GM12865 (cell line): Measurements from ENCODE around the gene ZNF576.

Experiments
- DNase-seq: peaks from one replicate; pipeline ENCODE4 v3.0.0; 2010; ENCODE audit warnings: low read depth
- H3K4me3 ChIP-seq: 2 replicates; pipeline ENCODE4 v1.5.1; 2011; ENCODE audit warnings: mild to moderate bottlenecking, low read depth, low read length, control low read depth
- CTCF ChIP-seq: IDR thresholded peaks from 2 replicates; pipeline ENCODE4 v1.5.1; 2011; ENCODE audit warnings: low read length, control low read depth, low read depth, inconsistent platforms; ENCODE audit not compliant: insufficient read depth; ENCODE audit errors: missing control alignments

The ZNF576 gene

GRCh38 chr19:43612374-43612773, 16.0 kb downstream of the ZNF576 start:
- no peak for TF ChIP-seq CTCF
- no peak overlapping the region for H3K4me3 ChIP-seq
- DNase-seq: no peak

GRCh38 chr19:43616306-43616705, 19.9 kb downstream of the ZNF576 start:
- H3K4me3 ChIP-seq: no peak overlapping the region
- DNase-seq: no peak
- TF ChIP-seq CTCF: no peak

- no peak for TF ChIP-seq CTCF
- DNase-seq: no peak
- no peak overlapping the region for H3K4me3 ChIP-seq
Observed at GRCh38 chr19:43616954-43617353, 20.6 kb downstream of the ZNF576 start.

- peak; percentile 83 for DNase-seq
- H3K4me3 ChIP-seq: peak overlapping the region; percentile 69
- no peak for TF ChIP-seq CTCF
Observed at GRCh38 chr19:43618921-43619261, 22.5 kb downstream of the ZNF576 start.

- peak within 1 kb of the TSS; percentile 69 for H3K4me3 ChIP-seq
- no peak for TF ChIP-seq CTCF
- DNase-seq: peak; percentile 96
Observed at GRCh38 chr19:43619262-43620060, 23.1 kb downstream of the ZNF576 start, which contains the start of gene ZNF428. Gene ZNF428, minus strand, starts transcription at chr19:43619629. Its CDS starts 5,325 bp downstream, at chr19:43614304.

- H3K4me3 ChIP-seq: peak overlapping the region; percentile 69
- TF ChIP-seq CTCF: no peak
- no peak for DNase-seq
Observed at GRCh38 chr19:43620061-43621001, 23.9 kb downstream of the ZNF576 start.
